Lower leg skin (tissue), 4 donors: ENCODE measurements around the gene OTUB1. TPM values are rescaled to one million over a fixed set of nuclear protein-coding genes. Genes with fewer than 3 reads are reported as not detected.

Experiments
- DNase-seq, 2 donors: peaks; one replicate each; pipeline ENCODE4 v3.0.0-alpha.2; 2019; ENCODE audit warnings: low spot score in 2 of 2
- H3K4me3 ChIP-seq: fragments of 200-600 bp; sonication (generic); 2 replicates; pipeline ENCODE4 v1.5.1; 2017; ENCODE audit warnings: mild to moderate bottlenecking, low read depth; ENCODE audit not compliant: poor library complexity, severe bottlenecking
- POLR2A ChIP-seq, 2 donors: fragments of 450-650 bp; IDR thresholded peaks; one replicate each; pipeline ENCODE4 v1.6.1; 2016 to 2017; ENCODE audit warnings: antibody characterized with exemption in 2 of 2, mild to moderate bottlenecking in 1 of 2, moderate library complexity in 1 of 2
- WGBS, 2 donors: methylation state at CpG; one replicate each; pipeline ENCODE4 v1.1.5; 2018; 5-methylcytosine and 5-hydroxymethylcytosine counted together
- intact Hi-C: fragments of 100-400 bp; cut with DNase I; formaldehyde crosslinking; loops from one replicate; pipeline ENCODE4 v1.15.0; 2023; ENCODE audit warnings: low total_unique reads
- total RNA-seq, 4 donors: library from RNA; depleted of rRNA; stranded (reverse); fragments of >200 nt; gene quantifications; one replicate each; pipeline ENCODE4 v1.1.0, GENCODE V29; 2016
- TF ChIP-seq, protein P1 (sequence below), 3 donors: fragments of 450-650 bp; IDR thresholded peaks; one replicate each; pipeline ENCODE4 v1.5.1; 2016; ENCODE audit warnings: antibody characterized with exemption in 3 of 3, mild to moderate bottlenecking in 3 of 3, moderate library complexity in 2 of 3

OTUB1 gene
- total RNA-seq, 4 donors from 2014 or later = 48.8 to 94.8 (median 81.7) TPM

DNA sequence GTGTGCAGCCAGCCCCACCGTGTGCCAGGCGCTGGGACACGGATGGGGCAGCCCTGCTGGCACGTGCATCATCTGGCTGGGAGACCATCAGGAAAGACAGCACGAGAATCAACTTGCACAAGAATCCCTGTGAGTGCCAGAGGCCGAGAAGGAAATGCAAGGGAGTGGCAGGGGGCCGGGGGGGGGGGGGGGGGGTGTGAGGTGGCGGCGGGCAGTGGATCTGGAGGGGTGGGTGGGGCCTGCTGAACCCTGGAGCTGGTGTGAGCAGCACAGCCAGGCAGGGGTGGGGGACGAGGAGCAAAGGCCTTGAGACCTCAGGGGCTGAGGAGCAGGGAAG is 35.5 kb downstream of the OTUB1 start:
- H3K4me3 ChIP-seq = no peak overlapping the region
- WGBS, 2 donors = 23 to 41% methylated on average over 6 to 8 of the region's 10 CpGs
- DNase-seq = no peak
- intact Hi-C loops = no loop called here
- no peak for TF ChIP-seq POLR2A (IDR thresholded peaks at IDR 0.05)
- TF ChIP-seq, protein P1, sequence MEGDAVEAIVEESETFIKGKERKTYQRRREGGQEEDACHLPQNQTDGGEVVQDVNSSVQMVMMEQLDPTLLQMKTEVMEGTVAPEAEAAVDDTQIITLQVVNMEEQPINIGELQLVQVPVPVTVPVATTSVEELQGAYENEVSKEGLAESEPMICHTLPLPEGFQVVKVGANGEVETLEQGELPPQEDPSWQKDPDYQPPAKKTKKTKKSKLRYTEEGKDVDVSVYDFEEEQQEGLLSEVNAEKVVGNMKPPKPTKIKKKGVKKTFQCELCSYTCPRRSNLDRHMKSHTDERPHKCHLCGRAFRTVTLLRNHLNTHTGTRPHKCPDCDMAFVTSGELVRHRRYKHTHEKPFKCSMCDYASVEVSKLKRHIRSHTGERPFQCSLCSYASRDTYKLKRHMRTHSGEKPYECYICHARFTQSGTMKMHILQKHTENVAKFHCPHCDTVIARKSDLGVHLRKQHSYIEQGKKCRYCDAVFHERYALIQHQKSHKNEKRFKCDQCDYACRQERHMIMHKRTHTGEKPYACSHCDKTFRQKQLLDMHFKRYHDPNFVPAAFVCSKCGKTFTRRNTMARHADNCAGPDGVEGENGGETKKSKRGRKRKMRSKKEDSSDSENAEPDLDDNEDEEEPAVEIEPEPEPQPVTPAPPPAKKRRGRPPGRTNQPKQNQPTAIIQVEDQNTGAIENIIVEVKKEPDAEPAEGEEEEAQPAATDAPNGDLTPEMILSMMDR (IDR thresholded peaks at IDR 0.05) = no peak

DNA sequence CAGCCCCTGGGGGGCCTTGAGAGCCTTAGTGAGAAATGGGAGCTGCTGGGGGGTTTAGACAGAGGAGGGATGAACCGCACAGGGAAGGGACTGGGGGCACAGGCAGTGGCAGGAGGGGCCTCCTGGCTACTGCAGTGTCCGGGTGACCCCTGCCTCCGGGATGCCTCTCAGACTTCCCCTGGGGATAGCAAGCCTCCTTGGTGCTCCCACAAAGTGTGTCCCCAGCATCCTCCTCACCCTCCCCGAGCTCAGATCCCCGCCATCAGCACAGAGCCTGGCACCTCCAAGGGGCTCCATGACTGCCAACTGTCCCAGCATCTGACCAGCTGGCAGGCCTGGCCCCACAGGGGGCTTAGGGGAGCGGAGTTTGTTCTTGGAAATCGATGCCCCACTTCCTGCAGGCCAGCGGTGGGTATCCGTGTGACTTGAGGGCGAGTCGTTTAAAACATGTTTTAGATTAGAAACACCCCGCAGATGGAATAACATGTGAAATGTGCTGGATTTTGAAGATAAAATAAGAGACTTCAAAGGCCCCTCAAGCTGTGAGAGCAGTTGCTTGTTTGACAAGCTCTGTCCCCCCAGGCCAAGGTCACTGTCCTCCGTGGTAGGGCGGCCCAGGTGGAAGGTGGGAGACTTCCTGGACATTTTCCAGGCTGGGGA is 36.0 kb downstream of the OTUB1 start:
- intact Hi-C loops = no loop called here
- H3K4me3 ChIP-seq = no peak overlapping the region
- no peak for DNase-seq
- 63 to 68% methylated on average over 14 of the region's 14 CpGs for WGBS, 2 donors
- TF ChIP-seq, protein P1 (IDR thresholded peaks at IDR 0.05) = no peak
- no peak for TF ChIP-seq POLR2A (IDR thresholded peaks at IDR 0.05)

DNA sequence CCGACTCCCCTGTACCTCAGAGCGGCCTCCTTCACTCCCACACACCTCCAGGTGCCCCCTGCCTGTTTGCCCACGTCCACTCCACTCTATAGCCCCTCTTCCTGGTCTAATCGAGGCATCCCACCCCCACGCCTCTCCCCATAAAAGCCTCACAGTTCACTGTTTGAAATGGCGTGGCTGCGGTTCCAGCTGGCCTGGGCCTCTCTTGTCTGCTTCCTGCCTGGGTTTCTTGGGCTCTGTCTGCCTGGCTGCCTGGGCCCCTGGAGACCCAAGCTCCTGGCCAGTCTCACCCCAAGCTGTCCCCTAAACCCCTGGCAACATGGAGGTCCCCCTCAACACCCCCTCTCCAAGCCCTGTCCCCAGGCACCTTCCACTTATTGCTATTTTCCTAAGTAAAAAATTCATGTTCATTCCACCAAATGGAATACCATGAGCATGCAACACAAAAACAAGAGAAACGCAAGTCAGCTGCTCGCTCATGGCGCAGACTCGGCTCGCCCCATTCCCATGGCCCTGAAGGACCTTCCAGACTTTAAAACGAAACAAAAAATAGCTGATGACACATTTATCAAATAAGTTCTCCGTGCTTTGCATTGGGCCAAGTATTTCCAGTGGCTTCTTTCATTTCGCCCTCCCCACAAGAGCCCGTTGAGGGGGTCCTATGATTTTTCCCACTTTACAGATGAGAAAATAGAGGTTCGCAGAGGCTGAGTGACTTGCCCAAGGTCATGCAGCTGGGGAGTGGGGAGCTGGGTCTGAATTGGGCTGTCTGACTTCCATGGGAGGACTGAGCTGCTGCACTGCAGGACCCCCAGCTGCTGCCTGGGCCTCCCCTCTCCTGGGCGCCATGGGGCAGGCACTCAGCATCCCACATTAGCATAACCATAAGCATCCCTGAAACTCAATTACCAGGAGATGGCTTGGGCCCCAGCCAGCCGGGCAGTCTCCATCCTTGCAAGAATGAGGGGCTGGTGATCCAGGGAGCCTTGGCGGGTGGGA is 37.8 kb downstream of the OTUB1 start:
- WGBS, 2 donors = 91 to 93% methylated on average over 20 of the region's 20 CpGs
- H3K4me3 ChIP-seq = no peak overlapping the region
- TF ChIP-seq, protein P1 (IDR thresholded peaks at IDR 0.05) = no peak
- TF ChIP-seq POLR2A (IDR thresholded peaks at IDR 0.05) = no peak
- intact Hi-C loops = no loop called here
- no peak for DNase-seq

DNA sequence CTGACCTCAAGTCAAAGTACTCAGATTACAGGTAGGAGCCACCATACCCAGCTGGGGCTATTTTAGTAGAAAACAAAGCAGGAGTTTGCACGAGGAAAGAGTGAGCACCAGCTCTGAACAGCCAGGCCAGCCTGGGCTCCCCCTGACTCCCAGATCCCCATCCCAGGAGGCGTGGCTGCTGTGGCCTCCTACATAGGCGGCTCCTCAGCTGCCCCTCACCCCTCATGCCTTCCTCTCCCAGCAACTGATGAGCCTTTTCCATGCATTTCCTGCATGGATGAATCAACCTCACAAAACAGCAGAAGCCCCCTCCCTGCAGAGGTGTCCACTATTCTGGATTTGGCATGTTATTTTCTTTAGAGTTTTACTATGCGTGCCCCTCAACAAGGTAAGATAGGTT is 39.0 kb downstream of the OTUB1 start:
- no peak overlapping the region for H3K4me3 ChIP-seq
- TF ChIP-seq POLR2A (IDR thresholded peaks at IDR 0.05) = no peak
- TF ChIP-seq, protein P1 (IDR thresholded peaks at IDR 0.05) = no peak
- no peak for DNase-seq
- intact Hi-C loops = no loop called here
- WGBS, 2 donors = 80 to 84% methylated on average over 4 of the region's 4 CpGs

DNA sequence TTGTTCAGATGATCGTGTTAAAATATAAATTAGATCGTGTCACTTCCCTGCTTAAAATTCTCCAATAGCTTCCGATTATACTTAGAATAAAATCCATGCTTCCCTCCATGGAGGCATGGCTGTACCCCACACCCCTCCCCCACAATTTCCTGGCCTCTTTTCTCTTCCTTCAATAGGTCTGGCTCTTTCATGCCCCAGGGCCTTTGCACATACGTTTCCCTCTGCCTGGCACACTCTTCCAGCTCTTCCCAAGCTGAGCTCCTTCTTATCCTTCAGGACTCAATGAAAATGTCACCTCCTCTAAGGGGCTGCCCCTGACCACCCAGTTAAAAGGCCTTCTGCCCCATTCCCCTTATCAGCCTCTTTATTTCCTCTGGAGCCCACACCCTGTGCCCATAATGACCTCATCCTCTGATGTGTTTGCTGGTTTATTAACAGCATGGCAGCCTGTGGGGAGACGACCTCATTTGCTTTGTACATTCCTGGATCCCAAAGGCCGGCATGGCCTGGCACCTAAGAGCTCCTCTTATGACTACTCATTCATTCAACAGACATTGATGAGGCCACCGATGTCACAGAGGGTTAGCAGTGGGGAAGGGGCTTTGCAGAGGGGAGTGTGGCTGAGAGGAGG is 40.5 kb downstream of the OTUB1 start:
- intact Hi-C loops = no loop called here
- 84 to 88% methylated on average over 7 of the region's 7 CpGs for WGBS, 2 donors
- no peak for TF ChIP-seq POLR2A (IDR thresholded peaks at IDR 0.05)
- TF ChIP-seq, protein P1 (IDR thresholded peaks at IDR 0.05) = no peak
- DNase-seq = no peak
- H3K4me3 ChIP-seq = no peak overlapping the region
